Kidney (tissue), 14 donors: ENCODE results near the gene WNT7B. TPM values are rescaled to one million over a fixed set of nuclear protein-coding genes. Genes with fewer than 3 reads are reported as not detected.

Source experiments
- DNase-seq, 5 donors: peaks; one replicate each; pipeline ENCODE4 v3.0.0-alpha.2; 2013 to 2020
- FAIRE-seq: peaks from 2 replicates; lab custom pipeline; 2012; peaks lifted over from hg19 to GRCh38; lab: Jason Lieb, UNC
- H3K27ac ChIP-seq, 2 donors: one replicate each; pipeline ENCODE4 v1.7.0; 2013; ENCODE audit warnings: low read depth in 2 of 2, low read length in 2 of 2, inconsistent platforms in 1 of 2
- H3K27me3 ChIP-seq: one replicate; pipeline ENCODE4 v1.7.1; 2013; ENCODE audit warnings: low read length, inconsistent platforms; ENCODE audit not compliant: control insufficient read depth, insufficient read depth
- H3K36me3 ChIP-seq, 3 donors: one replicate each; pipeline versions ENCODE4 v1.7.0 to v1.7.1; 2013; ENCODE audit warnings: low read length in 3 of 3, control low read depth in 1 of 3, inconsistent platforms in 1 of 3; ENCODE audit not compliant: insufficient read depth in 3 of 3, control insufficient read depth in 2 of 3
- H3K4me1 ChIP-seq, 3 donors: one replicate each; pipeline versions ENCODE4 v1.7.0 to v1.7.1; 2013; ENCODE audit warnings: low read length in 3 of 3, inconsistent platforms in 1 of 3, low read depth in 1 of 3; ENCODE audit not compliant: control insufficient read depth in 2 of 3, insufficient read depth in 2 of 3
- H3K4me3 ChIP-seq, 3 donors: one replicate each; pipeline versions ENCODE4 v1.7.0 to v1.8.1; 2013; ENCODE audit warnings: low read length in 3 of 3, control low read depth in 1 of 3, inconsistent platforms in 1 of 3
- H3K9ac ChIP-seq, 3 donors: one replicate each; pipeline versions ENCODE4 v1.7.0 to v1.7.1; 2013; ENCODE audit warnings: low read length in 3 of 3, control low read depth in 1 of 3, inconsistent platforms in 1 of 3
- H3K9me3 ChIP-seq, 3 donors: one replicate each; pipeline versions ENCODE4 v1.7.0 to v1.7.1; 2013; ENCODE audit warnings: low read length in 3 of 3, control low read depth in 1 of 3, inconsistent platforms in 1 of 3; ENCODE audit not compliant: control insufficient read depth in 2 of 3, insufficient read depth in 1 of 3
- intact Hi-C: fragments of 100-400 bp; cut with DNase I; formaldehyde crosslinking; loops from one replicate; pipeline ENCODE4 v1.11.1; 2022
- polyA plus RNA-seq: library from polyadenylated mRNA; stranded (reverse); fragments of 350-450 nt; fragmentation: Illumina TruSeq; extraction: RNeasy Lipid Tissue Mini Kit (QIAGEN cat#74804); gene quantifications from one replicate; pipeline ENCODE4 v1.2.3, GENCODE V29; 2014; ENCODE audit warnings: low read depth, low replicate concordance; ENCODE audit not compliant: insufficient read depth
- total RNA-seq: library from RNA; stranded (reverse); fragmentation: NEBNext Ultra II Directional; extraction: Animal tissue kit (Norgen Biotek cat#: 25700); gene quantifications from one replicate; pipeline ENCODE4 v1.2.1, GENCODE V29; 2021
- TF ChIP-seq, protein P1 (sequence below): IDR thresholded peaks from 3 replicates; pipeline ENCODE4 v1.5.1; 2012; ENCODE audit warnings: mild to moderate bottlenecking, moderate library complexity, borderline replicate concordance; ENCODE audit not compliant: insufficient read depth; ENCODE audit errors: extremely low read depth
- donor health status: control.
- donor health status: control.
- donor health status: control.
- donor health status: control.
- donor health status: control.
- donor health status: DM: yes; HTN: yes; CAD: no.
- donor health status: Normal renal cell carcinoma (clear cell type).

Gene WNT7B
- total and polyA plus RNA-seq, 2 donors from 2014 or later = 1.6 to 2.4 TPM

DNA sequence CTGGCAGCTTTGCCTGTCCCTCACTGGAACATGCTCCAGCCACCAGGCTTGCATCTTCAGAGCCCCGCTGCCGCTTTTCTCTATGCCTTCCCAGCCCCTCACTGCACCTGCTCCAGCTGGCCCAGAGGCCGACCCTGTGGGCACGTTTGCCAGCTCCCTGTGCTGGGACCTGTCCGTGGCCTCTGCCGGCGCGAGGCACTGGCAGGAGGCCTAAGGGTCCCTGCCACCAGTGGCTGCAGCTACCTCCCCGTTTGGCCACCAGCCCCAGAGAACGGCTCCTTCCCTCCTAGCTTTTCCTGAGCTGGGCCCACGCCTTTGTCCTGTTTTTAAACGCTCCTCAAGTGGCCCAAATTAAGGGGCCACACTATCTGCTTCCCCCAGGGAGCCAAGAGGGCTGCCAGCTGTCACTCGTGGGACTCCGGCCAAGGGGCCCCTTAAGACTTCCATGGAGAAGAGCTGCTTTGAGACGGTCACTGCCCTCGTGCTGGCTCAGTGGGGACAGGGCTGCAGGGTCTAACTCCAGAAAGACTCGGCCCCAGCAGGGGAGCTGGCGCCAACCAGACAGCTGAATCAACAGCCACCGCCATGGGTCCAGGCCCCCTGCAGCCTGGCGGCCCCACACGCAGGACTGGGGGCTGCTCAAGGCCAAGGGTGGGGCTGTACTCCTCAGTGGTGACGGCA, 24.6 kb upstream of the WNT7B start:
- TF ChIP-seq, protein P1, sequence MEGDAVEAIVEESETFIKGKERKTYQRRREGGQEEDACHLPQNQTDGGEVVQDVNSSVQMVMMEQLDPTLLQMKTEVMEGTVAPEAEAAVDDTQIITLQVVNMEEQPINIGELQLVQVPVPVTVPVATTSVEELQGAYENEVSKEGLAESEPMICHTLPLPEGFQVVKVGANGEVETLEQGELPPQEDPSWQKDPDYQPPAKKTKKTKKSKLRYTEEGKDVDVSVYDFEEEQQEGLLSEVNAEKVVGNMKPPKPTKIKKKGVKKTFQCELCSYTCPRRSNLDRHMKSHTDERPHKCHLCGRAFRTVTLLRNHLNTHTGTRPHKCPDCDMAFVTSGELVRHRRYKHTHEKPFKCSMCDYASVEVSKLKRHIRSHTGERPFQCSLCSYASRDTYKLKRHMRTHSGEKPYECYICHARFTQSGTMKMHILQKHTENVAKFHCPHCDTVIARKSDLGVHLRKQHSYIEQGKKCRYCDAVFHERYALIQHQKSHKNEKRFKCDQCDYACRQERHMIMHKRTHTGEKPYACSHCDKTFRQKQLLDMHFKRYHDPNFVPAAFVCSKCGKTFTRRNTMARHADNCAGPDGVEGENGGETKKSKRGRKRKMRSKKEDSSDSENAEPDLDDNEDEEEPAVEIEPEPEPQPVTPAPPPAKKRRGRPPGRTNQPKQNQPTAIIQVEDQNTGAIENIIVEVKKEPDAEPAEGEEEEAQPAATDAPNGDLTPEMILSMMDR = no peak
- intact Hi-C loops = loop anchor here (5.0 kb wide), 1 partner anchor 111 kb away; no protein-coding TSS in a partner anchor
- no peaks in the 10 kb centered on the region for H3K9me3 ChIP-seq
- no peaks in the 10 kb centered on the region for H3K36me3 ChIP-seq
- H3K27me3 ChIP-seq = no peaks in the 10 kb centered on the region
- H3K27ac ChIP-seq = peak overlapping the region; percentile 7 to 22
- FAIRE-seq (no peak), DNase-seq (peak in 3 of 5 donors; percentile 51 to 85 (median 64))
- H3K4me1 ChIP-seq = peaks cover 0 to 35% (median 7%) of the 10 kb centered on the region in 3 donors
- no peak overlapping the region for H3K9ac ChIP-seq
- H3K4me3 ChIP-seq = no peak overlapping the region

DNA sequence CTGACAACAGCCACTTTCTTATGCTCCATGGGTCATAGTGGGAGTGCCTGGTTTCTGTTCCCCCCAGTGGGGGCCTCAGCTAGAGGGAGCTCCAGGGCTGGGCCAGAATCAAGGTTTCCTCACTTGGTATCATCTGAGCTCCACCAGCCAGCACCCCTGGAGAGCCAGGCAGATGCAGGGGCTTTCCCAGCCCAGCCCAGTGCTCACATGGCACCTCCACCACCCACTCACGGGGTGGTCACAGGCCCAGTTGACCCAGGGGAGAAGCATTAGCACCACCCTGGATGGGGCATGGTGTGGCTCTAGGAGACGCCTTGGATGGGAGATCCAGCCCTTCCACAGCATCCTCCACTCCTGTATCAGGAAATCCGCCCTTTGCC, 24.1 kb upstream of the WNT7B start:
- no peak overlapping the region for H3K27ac ChIP-seq
- no peak overlapping the region for H3K4me3 ChIP-seq
- DNase-seq (peak in 1 of 5 donors; percentile 59), FAIRE-seq (no peak)
- intact Hi-C loops = loop anchor here (5.0 kb wide), 1 partner anchor 111 kb away; no protein-coding TSS in a partner anchor
- H3K9me3 ChIP-seq = no peaks in the 10 kb centered on the region
- H3K4me1 ChIP-seq = peaks cover 0 to 34% (median 7%) of the 10 kb centered on the region in 3 donors
- H3K9ac ChIP-seq = no peak overlapping the region
- no peaks in the 10 kb centered on the region for H3K27me3 ChIP-seq
- no peaks in the 10 kb centered on the region for H3K36me3 ChIP-seq
- TF ChIP-seq, protein P1 = no peak

DNA sequence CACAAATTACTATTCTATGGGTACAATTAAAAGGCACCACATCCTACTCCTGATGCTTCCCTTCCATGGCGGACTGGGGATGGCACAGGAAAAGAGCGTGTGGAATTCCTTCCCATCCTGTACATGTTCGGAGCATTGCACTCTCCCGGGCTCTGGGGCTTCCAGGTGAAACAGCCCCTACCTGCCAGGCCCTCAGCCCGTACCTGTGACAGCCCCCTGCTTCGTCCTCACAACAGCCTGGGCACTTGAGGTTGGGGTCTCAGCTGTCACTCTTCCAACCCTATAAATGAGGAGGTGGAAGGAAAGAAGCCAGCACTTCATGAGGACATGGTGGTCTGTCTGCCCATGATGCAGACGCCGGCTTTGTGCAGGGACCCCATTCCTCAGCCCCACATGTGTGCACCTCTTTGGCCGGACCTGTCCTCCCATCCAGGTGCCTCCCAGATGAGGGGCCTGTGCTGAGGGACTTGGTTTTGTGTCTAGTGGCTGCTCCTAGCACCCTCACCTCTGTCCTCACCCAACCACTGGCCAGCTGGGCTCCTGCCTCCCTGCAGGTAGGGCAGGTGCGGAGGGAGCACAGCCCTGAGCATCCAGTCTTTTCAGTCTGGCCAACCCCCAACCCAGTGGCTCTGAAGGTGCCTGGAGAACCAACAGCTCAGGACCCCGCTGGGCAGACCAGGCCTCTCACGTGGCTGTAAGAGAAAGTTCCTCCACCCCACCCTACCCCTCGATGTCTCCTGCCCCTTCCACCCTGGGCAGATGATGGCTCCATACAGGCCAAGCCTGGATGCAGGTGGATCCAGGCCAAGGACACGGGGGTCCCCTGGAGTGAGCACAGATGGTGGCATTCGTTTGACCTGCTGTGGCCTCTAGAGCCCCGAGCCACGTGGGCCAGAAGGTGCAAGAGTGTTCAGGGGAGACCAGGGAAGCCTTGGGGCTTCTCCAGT, 23.4 kb upstream of the WNT7B start:
- FAIRE-seq (no peak), DNase-seq (peak in 2 of 5 donors; percentile 36 to 61)
- H3K27ac ChIP-seq = no peak overlapping the region
- no peaks in the 10 kb centered on the region for H3K36me3 ChIP-seq
- no peak overlapping the region for H3K4me3 ChIP-seq
- intact Hi-C loops = loop anchor here (5.0 kb wide), 1 partner anchor 112 kb away; no protein-coding TSS in a partner anchor
- H3K9ac ChIP-seq = no peak overlapping the region
- H3K27me3 ChIP-seq = no peaks in the 10 kb centered on the region
- H3K9me3 ChIP-seq = no peaks in the 10 kb centered on the region
- TF ChIP-seq, protein P1 = no peak
- peaks cover 0 to 37% (median 7%) of the 10 kb centered on the region in 3 donors for H3K4me1 ChIP-seq
